ENCODE measurements around the gene DYRK3. TPM values are rescaled to one million over a fixed set of nuclear protein-coding genes. Genes with fewer than 3 reads are reported as not detected.
"Not testable (repeated sequence)": the region's sequence is repeated elsewhere in the genome, so short reads cannot be mapped to it uniquely, and the experiment has no call there.

DYRK3 gene
- total RNA-seq, 1 experiment from 2014 or later = 33.1 TPM

DNA sequence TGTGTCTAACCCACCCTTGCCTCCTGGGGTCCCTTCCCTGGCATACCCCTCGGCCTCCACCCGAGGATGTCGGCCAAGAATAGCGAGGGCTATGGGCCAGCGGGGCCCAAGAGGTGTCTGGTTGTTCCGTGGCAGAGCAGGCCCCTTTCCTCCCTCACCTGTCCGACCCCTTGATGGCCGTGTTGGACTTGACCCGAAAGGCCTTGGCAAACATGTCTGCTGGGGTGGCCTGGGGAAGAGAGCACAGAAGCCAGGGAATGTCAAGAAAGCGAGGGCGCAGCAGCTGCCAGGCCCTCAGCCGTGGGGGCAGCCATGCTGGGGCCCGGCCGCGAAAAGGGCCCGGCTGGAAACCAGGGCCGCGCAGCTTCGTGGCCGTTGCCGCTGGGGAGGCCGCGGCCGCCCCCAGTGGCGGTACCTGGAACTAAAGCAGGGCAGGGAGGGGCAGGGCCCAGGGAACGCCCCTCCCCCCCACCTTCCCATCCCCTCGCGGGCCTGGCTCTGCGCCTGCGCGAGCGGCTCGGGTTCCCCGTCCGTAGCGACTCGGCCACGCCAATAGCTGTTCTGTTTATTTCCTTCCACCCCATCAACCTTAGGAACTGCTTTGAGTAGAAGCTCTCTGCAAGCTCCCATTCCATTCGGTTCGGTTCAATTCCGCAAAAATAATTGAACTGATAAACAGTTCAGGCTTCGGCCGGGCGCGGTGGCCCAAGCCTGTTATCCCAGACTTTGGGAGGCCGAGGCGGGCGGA lies 23.0 kb upstream of the DYRK3 start, which contains the start of gene EIF2D:
Gene EIF2D (minus strand): TSS at position 337 of the 748 bp plus-strand sequence. CDS start 123 bp downstream, at position 214.
- in situ Hi-C loops (cut with HindIII; ENCODE audit: low pct_unique_long_range_greater_than_20kb, low sequenced_read_pairs) = no loop called here
- DNase-seq (ENCODE audit: low read depth, low spot score) = peak; percentile 94

DNA sequence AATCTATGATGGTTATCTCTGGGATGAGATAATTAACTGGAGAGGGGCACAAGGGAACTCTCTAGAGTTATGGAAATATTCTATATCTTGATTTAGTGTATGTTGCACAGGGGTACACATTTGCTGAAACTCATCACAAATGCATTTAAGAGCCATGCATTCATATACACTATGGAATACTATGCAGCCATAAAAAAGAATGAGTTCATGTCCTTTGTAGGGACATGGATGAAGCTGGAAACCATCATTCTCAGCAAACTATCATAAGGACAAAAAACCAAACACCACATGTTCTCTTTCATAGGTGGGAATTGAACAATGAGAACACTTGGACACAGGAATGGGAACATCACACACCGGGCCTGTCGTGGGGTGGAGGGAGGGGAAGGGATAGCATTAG lies 8.9 kb upstream of the DYRK3 start:
- in situ Hi-C loops (cut with HindIII; ENCODE audit: low pct_unique_long_range_greater_than_20kb, low sequenced_read_pairs); DNase-seq (ENCODE audit: low read depth, low spot score): not testable (repeated sequence)

DNA sequence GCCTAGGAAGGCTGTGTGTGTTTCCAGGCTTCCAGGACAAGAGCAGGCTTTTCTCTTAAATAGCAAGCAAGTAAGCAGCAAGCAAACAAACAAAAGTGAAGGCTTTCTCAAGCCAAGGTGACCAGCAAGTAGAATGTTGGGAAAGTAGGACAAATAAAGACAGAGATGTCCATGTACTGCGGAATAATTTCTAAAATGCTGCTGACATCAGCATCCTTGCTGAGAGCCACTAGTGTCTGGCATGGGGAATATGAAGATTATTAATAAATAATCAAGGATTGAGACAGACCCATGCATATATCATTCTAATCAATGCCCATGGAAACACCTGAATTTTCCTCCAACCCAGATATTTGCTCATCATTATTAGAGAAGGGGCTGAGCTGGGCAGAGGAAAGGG lies 6.4 kb upstream of the DYRK3 start:
- in situ Hi-C loops (cut with HindIII; ENCODE audit: low pct_unique_long_range_greater_than_20kb, low sequenced_read_pairs) = no loop called here
- DNase-seq (ENCODE audit: low read depth, low spot score) = no peak

DNA sequence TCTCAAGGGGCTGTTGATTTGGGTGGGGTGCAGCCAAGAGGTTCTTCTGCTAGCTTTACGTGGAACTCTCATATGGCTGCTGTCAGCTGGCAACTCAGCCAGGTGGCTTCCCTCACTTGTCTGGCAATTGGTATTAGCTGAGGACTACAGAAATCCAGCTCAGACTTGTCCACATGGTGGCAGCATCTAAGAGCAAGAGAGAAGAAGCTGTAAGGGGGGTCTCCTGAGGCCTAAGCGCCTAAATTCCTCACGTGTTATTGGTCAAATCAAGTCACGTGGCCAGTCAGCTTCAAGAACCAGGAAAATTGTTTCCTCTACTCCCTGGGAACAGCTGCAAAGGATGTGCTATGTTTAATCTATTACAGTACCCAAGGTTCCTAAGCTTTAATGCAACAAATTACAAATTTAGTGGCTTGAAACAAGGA lies 4.2 kb upstream of the DYRK3 start:
- in situ Hi-C loops (cut with HindIII; ENCODE audit: low pct_unique_long_range_greater_than_20kb, low sequenced_read_pairs) = no loop called here
- DNase-seq (ENCODE audit: low read depth, low spot score) = peak; percentile 94

DNA sequence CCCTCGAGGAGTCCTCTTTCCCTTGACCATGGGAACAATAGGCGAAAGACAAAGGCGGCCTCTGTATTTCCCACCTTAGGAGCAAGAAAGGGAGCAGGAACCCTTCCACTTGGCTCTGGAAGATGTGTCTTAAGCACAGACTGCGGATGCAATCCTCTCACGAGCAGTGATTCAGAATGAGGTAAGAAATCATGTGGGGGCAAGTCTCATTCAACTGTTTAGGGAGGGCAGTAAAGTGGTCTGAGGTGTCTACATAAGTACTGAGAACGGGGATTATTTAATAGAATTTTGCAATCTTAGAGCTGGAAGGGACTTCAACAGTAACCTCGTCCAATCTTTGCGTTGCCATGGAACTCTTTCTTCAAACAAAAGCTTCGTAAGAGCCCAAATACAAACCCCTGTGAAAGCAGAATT lies 1.6 kb upstream of the DYRK3 start:
- DNase-seq (ENCODE audit: low read depth, low spot score) = peak; percentile 84
- in situ Hi-C loops (cut with HindIII; ENCODE audit: low pct_unique_long_range_greater_than_20kb, low sequenced_read_pairs) = no loop called here

DNA sequence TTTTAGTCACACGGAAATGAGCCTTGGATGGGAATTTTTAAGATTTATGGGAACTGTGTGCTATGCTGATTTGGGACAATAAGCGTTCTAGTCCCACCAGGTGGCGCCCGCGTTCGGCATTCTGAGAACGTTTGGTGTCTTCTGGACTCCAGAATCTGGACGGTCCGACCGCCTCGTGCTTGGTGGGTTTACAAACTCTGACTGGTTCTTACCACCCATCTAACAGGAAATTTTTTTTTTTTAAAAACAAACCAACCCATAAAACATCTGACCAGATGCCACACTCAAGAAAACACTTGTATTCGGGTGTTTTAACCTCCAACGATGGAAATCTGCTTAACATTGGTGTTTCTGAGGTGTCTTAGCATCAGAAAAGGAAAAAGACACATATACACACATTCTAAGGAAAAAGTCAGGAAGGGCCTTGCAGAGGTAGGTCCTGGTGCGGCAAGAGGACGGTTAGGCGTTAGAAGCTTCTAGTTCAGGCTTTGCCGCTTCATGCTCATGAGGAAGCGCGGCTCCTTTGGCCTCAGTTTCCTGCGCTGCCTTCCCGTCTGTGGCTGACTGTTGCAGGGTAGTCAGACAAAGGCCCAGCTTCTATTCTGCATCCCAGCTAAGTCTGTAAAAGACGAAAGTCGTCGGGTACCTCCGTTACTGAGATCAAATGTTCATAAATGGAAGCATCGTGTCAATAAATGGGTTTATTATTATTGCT lies 814 bp upstream of the DYRK3 start:
- in situ Hi-C loops (cut with HindIII; ENCODE audit: low pct_unique_long_range_greater_than_20kb, low sequenced_read_pairs) = no loop called here
- peak; percentile 96 for DNase-seq (ENCODE audit: low read depth, low spot score)

DNA sequence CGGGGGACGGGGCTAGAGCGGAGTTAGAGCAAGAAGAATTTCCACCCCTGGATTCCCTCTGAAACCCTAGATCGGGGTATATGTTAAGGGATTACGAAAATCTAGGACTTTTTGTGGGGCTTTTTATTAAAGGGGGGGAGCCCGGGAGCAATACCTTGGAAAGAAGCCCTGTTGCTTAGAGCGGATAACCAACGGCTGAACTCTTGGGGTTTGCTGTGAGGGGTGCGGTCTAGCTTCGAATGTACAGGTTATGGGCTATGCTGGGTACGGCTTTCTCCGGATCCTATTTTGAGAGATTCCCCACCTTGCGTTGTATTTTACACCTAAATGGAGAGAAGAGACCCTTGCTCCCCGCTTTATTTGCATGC lies 626 bp downstream of the DYRK3 start:
- DNase-seq (ENCODE audit: low read depth, low spot score) = no peak
- in situ Hi-C loops (cut with HindIII; ENCODE audit: low pct_unique_long_range_greater_than_20kb, low sequenced_read_pairs) = no loop called here

DNA sequence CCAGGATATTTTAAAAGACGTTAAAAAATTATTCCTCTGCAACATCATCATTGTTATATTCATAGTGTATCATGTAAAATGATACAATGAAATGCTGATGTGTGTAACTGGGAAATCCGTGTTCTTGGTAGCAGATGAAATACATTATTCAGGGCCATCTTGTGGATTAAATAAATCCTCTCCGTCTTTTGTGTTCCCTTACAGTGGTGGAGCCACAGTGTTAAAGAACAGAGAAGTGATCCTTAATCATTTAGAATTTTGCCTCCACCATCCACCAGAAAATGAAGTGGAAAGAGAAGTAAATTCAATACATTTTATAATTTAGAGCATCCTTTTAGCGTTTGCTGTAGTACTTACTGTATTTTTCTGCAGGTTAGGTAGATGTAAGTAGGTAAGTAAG lies 1.3 kb downstream of the DYRK3 start:
- DNase-seq (ENCODE audit: low read depth, low spot score) = no peak
- in situ Hi-C loops (cut with HindIII; ENCODE audit: low pct_unique_long_range_greater_than_20kb, low sequenced_read_pairs) = no loop called here

DNA sequence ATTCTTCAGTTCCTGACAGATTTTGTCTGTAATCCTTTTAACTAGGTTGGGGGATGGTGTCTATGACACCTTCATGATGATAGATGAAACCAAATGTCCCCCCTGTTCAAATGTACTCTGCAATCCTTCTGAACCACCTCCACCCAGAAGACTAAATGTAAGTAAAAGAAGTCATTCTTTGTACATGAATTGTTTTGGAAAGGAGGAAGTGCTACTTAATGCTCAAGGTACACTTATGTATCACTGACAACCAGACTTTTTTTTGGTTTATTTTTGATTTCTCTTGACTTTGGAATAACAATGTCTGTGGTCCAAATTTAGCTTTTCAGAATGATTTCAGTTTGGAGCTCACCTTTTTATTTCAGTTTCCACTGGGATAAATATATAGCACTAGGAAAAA lies 2.3 kb downstream of the DYRK3 start:
- DNase-seq (ENCODE audit: low read depth, low spot score) = no peak
- in situ Hi-C loops (cut with HindIII; ENCODE audit: low pct_unique_long_range_greater_than_20kb, low sequenced_read_pairs) = no loop called here

DNA sequence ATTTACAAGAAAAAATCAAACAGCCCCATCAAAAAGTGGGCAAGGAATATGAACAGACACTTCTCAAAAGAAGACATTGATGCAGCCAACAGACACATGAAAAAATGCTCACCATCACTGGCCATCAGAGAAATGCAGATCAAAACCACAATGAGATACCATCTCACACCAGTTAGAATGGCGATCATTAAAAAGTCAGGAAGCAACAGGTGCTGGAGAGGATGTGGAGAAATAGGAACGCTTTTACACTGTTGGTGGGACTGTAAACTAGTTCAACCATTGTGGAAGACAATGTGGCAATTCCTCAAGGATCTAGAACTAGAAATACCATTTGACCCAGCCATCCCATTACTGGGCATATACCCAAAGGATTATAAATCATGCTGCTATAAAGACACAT lies 6.7 kb downstream of the DYRK3 start:
- in situ Hi-C loops (cut with HindIII; ENCODE audit: low pct_unique_long_range_greater_than_20kb, low sequenced_read_pairs); DNase-seq (ENCODE audit: low read depth, low spot score): not testable (repeated sequence)

DNA sequence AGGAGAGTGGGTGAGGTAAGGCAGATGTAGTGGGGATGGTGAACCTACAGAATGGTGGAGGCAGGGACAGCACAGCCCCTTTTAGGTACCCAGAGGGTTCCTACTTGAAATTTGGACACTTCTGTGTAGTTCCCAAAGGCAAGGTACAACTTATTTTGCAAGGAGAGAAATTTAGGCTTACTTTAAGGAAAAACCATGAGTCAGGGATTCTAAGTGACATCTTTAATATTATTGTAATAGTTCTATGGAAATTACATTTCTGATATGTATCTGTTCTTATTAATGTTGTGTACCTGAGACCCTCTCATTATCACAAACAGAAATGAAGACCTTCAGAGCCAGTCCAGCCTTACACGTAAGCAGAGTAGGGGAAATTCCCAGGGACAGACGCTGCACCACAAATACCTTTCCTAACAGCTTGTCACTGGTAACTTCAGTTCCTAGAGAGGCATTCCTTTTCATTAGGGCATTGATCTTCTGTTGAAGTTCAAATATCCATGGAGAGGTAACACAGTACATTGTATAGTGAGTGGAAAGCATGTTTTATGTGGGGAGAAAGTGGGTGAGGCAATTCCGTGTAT lies 7.9 kb downstream of the DYRK3 start:
- in situ Hi-C loops (cut with HindIII; ENCODE audit: low pct_unique_long_range_greater_than_20kb, low sequenced_read_pairs) = no loop called here

DNA sequence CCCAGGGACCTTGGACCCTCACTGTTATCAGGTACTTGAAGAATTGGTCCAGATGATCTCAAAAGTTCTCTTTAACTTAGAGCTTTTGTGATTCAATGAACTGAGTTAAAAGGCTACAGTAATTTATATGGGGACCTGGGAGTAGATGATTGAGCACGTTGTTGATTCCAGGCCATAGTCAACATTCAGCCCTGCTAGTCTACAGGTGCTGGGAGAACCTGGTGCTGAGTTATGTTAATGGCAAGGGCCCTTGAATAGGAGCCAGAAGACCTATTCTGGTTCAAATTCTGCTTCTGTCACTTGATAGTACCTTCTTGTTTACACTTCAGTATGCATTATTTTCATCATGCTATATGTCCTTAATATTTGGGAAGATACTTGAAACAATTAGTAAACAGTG lies 11.2 kb downstream of the DYRK3 start:
- no peak for DNase-seq (ENCODE audit: low read depth, low spot score)
- in situ Hi-C loops (cut with HindIII; ENCODE audit: low pct_unique_long_range_greater_than_20kb, low sequenced_read_pairs) = no loop called here

More for the DNA sequence above, 7.9 kb downstream of the DYRK3 start:
- no peak for DNase-seq (ENCODE audit: low read depth, low spot score)

DNA sequence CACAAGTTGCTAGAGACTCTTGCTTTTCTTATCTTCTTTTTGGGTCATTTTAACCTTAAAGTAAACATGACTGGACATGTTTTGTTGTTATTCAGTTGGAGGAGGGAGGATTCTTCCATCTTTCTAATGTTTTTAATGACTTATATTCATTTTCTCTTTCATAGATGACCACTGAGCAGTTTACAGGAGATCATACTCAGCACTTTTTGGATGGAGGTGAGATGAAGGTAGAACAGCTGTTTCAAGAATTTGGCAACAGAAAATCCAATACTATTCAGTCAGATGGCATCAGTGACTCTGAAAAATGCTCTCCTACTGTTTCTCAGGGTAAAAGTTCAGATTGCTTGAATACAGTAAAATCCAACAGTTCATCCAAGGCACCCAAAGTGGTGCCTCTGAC lies 11.9 kb downstream of the DYRK3 start:
- no peak for DNase-seq (ENCODE audit: low read depth, low spot score)
- in situ Hi-C loops (cut with HindIII; ENCODE audit: low pct_unique_long_range_greater_than_20kb, low sequenced_read_pairs) = no loop called here

DNA sequence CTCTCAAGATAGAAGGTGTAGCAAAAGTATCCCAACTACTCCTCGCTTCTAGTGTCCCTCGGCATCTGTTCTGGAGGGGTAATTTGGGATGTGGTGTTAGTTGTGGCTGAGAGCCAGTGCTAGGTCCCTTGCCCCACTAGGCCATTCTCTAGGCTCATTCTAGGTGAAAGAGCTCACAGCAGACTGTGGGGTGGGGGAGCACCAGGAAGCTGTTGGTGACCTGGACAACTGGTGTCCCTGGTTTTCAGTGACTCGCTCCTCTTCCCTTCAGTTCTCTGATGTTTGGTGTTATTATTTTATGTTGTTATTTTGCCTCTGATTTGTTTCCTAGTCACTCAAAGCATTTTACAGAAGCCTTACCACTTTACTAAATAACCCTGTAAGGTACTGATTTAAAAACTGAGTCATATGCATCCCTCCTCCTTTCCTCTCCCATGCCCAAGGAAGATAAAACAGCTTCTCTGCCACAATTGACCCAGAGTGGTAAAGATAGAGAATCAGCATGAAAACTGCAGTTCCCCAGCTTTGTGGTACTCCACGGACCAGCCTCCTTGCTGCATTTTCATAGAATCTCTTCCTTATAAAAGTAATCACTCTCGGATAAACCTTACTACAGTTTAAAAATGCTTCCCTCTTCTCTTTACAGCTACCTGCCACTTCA lies 14.1 kb downstream of the DYRK3 start:
- DNase-seq (ENCODE audit: low read depth, low spot score) = no peak
- in situ Hi-C loops (cut with HindIII; ENCODE audit: low pct_unique_long_range_greater_than_20kb, low sequenced_read_pairs) = no loop called here

DNA sequence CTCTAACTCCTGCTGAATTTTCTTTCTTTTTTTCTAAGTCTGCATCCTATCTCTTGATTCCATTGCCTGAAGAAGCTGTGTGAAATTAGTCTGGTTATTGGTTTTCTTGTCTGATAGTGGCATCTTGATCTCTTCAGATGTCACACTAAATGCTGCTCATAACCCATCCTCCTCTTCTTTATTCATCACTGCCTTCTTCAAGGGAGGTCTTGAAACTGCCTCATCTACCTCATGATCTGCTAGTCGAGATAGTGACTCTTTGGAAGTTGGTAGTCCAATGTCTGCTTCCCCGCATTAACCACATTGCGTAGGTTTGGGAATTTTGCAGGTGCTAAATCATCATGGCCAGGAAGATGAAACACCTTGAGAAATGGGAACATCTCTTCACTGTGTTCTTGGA lies 15.7 kb downstream of the DYRK3 start:
- no peak for DNase-seq (ENCODE audit: low read depth, low spot score)
- in situ Hi-C loops (cut with HindIII; ENCODE audit: low pct_unique_long_range_greater_than_20kb, low sequenced_read_pairs) = no loop called here

DNA sequence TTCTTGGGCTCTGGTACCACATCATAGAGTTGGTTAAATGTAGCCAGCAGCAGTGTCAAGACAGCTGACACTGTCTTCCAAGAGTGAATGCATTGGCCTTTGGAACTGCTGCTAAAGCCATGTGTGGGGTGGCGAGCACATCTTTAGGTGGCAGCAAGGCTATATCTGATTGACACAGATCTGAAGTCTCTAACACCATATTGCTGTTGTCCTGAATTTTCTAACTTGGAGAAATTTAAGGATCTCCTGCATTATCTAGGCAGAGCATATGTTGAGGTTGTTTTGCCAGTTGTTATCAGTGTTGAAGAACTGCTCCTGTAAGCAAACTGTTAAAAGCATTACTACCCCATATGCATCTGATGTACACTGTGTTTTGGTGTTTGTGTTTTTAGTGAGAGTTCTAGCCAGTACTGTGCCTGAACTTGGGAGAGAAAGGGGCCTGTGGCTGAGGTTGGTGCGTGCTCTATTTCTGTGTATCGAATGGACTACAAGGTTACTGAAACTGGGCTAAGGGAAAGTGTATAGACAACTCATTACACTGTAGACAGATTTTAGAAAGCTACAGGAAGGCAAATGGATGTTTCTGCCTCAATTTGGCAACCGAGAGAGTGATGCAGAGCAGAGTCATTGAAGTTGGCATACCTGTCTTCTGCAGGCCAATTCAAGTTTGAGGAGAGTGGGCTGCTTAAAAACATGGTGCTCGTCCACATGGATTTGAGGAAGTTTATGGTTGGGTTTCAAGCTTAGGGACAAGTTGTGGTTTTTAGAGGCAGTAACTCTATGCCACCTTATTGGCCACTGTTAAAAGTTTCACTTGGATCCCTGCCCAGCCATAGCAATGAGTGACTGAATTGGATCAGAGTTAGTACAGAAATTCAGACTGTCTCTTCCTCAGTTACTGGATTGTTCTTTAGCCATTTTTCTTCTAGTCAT lies 16.9 kb downstream of the DYRK3 start:
- DNase-seq (ENCODE audit: low read depth, low spot score) = no peak
- in situ Hi-C loops (cut with HindIII; ENCODE audit: low pct_unique_long_range_greater_than_20kb, low sequenced_read_pairs) = no loop called here

DNA sequence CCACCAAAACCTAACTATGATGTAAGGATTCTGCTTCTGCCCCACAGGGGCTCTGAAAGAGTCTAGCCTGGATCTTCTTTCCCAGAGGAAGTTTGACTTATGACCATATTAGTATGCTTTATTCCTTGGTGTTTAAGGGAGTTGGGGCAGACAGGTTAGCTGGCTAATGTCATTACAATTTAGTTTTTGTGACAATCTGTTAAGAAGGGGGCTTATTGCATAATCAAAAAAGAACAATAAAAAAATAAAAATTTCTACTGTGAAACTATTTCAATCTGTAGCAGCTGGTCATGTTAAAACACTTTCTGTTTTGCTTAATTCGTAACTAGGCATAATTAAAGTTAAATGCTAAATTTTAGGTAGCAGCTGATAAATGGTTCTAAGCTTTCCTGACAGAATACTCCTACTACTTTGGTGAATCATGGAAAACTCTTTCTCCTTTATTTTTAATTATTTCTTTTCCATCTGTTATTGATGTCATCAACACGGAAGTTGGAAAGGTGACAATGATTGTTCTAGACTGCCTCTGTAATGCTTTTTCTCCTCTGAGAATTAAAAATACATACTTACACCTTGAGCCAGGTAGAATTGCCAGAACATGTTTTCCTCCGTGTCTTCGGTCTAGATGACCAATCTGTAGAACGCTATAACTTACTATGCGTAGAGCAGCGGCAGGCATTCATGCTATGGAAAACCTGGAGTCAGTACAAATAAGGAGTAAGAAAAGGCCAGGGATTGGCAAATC lies 18.6 kb downstream of the DYRK3 start:
- in situ Hi-C loops (cut with HindIII; ENCODE audit: low pct_unique_long_range_greater_than_20kb, low sequenced_read_pairs) = no loop called here
- DNase-seq (ENCODE audit: low read depth, low spot score) = no peak
